Stimulated activated CD8-positive, alpha-beta memory T cell treated with anti-CD3 and anti-CD28 coated beads, Interleukin-7, amount 100 ng/mL, for 4 hours (primary cell): ENCODE data around the gene TRMT61A.

Experiments
- DNase-seq, 2 donors: peaks; one replicate each; pipeline ENCODE4 v3.0.0-alpha.2; 2020; ENCODE audit warnings: low read depth in 2 of 2

The TRMT61A gene

DNA sequence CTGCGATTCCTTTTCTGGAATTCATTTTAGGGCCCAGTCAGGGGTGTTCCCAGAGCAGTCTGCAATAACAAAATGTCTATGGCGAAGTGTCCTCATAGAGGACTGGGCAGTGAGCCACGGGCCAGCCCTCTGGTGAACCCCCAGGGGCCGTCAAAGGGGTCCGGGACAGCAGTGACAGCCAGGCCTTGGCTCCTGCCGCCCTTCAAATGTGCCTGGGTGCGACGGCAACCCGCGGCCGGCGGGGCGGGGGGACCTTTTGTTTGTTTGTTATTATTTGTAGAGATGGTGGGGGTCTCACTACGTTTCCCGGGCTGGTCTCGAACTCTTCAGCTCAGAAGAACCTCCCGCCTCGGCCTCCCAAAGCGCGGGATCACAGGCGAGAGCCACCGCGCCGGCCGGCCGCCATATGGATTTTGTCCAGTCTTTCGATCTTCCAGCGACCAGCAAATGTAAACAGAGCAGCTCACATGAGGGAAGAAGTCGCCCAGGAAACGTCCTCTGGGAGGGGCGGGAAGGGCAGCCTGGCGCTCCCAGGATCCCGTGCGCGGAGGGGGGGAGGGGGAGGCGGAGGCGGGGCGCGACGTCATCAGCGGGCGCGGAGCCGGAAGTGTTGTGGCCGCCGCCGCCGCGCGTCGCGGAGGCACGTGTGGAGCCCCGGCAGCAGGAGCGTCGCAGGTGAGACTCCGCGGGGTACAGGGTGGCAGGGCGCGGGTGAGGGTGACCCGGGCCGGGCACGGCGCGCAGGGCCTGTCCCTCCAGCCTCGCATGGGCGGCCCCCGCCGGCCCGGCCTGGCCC, at the start of gene TRMT61A:
Gene TRMT61A (plus strand): TSS at position 610 of the 796 bp plus-strand sequence. CDS start 783 bp downstream, outside the sequence.
- peak; percentile 48 to 75 for DNase-seq

DNA sequence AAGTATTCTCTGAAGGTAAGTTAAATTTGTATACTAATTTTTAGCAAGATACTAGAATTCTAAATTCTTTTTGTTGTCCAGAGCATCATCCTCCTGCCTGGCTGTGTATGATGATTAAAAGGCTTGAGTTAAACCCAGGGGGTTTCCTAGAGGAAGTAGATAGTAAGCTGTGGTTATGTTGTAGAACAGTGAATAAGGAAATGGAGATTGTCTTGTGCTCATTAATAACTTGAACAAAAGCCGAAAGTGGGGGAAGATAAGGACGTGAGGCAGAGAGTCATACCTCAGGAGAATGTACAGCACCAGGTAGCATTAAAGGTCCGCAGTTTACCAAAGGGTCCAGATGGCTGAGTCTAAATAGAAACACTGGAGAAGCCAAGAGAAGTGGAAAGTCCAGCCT, 48.4 kb upstream of the TRMT61A start:
- no peak for DNase-seq

DNA sequence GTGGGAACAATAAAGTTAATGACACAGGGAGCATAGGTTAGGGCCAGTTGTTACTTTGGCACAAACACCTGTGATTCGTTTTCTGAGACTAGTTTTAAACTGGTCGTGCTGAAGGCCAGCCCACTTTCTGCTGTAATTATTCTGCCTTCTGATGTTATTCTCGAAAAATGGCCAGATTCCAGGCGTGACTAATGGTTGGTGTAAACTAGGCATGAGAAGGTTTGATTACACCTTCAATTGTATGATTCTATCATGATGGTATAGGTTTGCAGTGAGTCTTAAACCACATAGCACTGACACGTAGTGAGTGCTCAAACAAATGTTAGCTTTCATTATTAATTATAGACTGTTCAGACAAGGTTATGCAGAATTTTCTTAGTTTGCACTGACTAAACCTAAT, 45.4 kb upstream of the TRMT61A start:
- no peak for DNase-seq

DNA sequence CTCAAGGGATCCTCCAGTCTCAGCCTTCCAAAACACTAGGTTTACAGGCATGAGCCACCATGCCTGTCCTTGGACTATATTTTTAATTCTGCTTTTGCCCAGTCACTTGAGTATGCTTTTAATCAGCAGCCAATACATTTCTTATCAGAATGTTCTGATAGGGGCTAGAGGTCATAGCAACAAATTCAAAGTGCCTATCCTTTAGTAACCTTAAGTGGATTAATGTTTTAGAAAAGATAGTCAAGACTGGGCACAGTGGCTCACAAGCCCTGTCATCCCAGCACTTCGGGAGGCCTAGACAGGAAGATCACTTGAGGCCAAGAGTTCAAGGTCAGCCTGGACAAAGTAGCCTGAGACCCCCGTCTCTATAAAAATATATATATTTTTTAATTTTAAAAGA, 43.5 kb upstream of the TRMT61A start:
- no peak for DNase-seq

GRCh38 chr14:103488071-103488470, 40.9 kb upstream of the TRMT61A start:
- DNase-seq, result no peak

- DNase-seq, result no peak
These were observed 40.0 kb upstream of the TRMT61A start for GRCh38 chr14:103488960-103489359.

GRCh38 chr14:103489621-103490020, 39.4 kb upstream of the TRMT61A start:
- no peak for DNase-seq

- no peak for DNase-seq
These were observed 37.3 kb upstream of the TRMT61A start for GRCh38 chr14:103491691-103492090.

DNA sequence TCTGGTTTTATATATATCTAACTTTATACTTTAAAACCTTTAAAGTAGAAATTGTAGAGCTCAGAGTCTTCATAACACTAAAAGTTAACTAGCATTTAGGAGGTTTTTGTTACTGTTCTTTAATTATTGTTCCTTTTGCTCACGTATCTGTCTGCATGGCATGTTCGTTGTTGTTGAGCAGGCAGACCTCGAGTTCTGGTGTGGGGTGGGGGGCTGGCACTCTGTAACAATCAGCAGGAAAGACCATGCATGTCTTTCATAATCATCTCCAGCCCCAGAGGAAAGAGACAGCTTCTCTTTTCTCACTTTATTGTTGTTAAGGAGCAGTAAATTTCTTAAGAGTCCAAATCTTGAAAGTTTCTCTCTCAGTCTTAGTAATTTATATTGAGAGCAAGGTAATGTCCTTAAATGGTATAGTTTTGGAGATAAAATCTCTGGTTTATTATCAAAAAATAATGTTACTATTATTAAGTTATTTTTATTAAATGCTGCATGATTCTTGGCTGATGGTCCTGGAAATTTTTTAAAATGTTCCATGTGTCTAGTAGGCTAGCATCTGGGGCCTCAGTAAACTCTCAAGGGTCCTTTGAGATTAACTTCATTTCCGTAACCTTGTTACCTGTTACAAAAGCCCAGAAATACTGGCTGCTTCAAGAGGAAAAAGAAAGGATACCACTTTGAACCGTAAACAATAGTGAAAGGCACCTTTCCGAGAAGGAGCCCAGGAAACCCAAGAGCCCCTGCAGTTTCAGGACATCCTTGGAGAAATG, 36.7 kb upstream of the TRMT61A start:
- no peak for DNase-seq

DNA sequence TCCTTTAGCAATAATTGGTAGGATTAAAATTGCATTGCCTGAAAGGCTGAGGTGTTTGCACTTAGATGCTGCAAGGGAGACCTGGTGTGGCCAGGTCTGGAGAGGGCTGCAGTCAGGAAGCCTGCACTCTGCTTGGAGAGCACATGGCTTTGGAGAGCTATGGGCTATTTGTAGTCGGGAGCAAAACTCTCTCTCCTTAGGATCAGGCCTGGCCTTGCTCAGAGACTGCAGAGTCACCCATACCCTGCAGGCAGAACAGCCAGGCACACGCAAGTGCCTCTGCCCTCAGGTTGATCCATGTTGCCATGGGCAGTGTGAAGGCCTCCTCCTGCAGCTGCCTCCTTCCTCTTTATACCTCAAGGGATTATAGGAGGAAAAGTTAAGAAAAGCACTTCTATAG, 33.1 kb upstream of the TRMT61A start:
- no peak for DNase-seq

DNA sequence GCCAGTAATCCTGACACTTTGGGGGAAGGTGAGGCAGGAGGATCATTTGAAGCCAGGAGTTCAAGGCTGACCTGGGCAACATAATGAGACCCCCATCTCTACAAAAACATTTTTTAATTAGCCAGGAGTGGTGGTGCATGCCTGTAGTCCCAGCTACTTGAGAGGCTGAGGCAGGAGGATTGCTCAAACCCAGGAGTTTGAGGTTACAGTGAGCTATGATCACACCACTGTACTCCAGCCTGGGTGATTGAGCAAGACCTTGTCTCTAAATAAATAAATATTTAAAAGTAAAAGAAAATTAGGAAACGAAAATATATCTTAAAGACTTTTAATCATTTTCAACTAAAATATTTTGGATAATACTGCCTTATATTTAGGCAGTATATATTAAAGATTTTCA, 32.2 kb upstream of the TRMT61A start:
- no peak for DNase-seq

GRCh38 chr14:103499709-103500108, 29.3 kb upstream of the TRMT61A start:
- no peak for DNase-seq

GRCh38 chr14:103500148-103500990, 28.6 kb upstream of the TRMT61A start:
- peak; percentile 47 to 67 for DNase-seq

DNA sequence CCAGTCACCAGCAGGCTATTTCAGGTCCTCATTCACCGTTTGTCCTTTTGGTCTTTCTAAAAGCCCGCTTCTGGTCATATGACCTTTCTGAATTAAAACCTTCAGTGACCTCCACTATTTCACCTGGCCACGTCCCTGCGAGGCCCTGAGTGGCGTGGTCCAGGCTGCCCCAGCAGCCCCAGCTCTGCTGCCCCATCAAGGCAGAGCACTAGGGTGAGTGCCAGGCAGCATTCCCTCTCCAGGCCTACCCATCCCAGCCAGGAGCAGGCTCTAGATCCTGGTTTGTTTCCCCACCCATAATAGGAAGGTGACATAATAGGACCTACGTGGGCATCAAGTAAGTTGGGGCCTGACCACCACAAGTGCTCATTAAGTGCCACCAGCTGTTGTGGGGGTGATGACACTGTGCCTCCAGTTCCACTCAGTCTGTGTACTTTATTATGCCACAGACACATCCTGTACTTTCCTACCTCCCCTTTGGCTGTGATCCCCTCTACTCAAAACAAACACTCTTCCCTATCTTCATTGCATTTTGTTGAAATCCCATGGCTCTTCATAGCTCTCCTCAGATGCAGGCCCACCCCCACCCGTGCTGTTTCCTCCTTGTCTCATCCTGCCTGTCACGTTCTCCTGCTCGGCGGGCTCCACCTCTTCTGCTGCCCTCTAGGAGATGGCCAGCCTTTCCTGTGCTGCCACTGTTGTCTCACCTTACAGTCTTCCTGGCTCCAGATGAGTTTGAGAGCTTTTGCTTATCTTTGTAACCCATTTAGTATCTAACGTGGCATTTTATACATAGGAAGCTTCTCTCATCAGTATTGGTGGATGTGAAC, 27.7 kb upstream of the TRMT61A start:
- no peak for DNase-seq

- DNase-seq, result no peak
These were observed 26.9 kb upstream of the TRMT61A start for GRCh38 chr14:103501921-103502669.

- DNase-seq, result no peak
These were observed 26.1 kb upstream of the TRMT61A start for GRCh38 chr14:103502877-103503276.

GRCh38 chr14:103503296-103503695, 25.7 kb upstream of the TRMT61A start:
- DNase-seq, result no peak

GRCh38 chr14:103504991-103505565, 23.9 kb upstream of the TRMT61A start:
- DNase-seq, result no peak

DNA sequence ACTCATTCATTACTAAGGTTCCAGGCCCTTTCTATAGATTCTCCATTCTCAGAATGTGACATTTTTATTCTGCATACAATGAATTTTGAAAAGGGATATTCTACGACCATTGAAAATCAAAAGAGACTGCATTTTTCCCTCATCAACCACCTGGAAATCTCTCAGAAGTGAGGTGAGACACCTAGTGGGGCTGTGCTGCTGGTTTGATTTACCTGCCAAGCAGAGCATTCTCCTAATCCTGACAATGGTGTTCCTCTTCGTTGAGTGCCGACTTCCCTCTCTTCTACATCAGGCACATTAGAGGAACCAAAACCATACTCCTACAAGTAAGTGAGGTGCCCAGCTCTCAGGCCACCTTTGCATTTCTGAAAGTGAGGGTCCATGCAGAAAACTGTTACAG, 21.2 kb upstream of the TRMT61A start:
- no peak for DNase-seq
